Measurements from ENCODE around the gene FGF14.

FGF14 gene

GRCh38 chr13:101916108-101916774 is 485.6 kb downstream of the FGF14 start:
- peak; percentile 25 for DNase-seq

GRCh38 chr13:101915755-101916107 is 486.1 kb downstream of the FGF14 start:
- DNase-seq: no peak

- no peak for DNase-seq
These were observed 486.5 kb downstream of the FGF14 start for GRCh38 chr13:101915331-101915730.

GRCh38 chr13:101911752-101912151 is 490.1 kb downstream of the FGF14 start:
- no peak for DNase-seq

GRCh38 chr13:101903890-101904289 is 498.0 kb downstream of the FGF14 start:
- no peak for DNase-seq

GRCh38 chr13:101898676-101899075 is 503.2 kb downstream of the FGF14 start:
- DNase-seq: no peak

- DNase-seq: no peak
These were observed 505.3 kb downstream of the FGF14 start for GRCh38 chr13:101896541-101896940.

- no peak for DNase-seq
These were observed 508.8 kb downstream of the FGF14 start for GRCh38 chr13:101893021-101893420.

- no peak for DNase-seq
These were observed 509.6 kb downstream of the FGF14 start for GRCh38 chr13:101892296-101892695.

GRCh38 chr13:101881593-101881992 is 520.3 kb downstream of the FGF14 start:
- DNase-seq: no peak

- DNase-seq: no peak
These were observed 521.3 kb downstream of the FGF14 start for GRCh38 chr13:101880581-101880980.

GRCh38 chr13:101876951-101877350 is 524.9 kb downstream of the FGF14 start:
- DNase-seq: no peak

GRCh38 chr13:101875717-101876393 is 526.0 kb downstream of the FGF14 start:
- peak; percentile 99 for DNase-seq

GRCh38 chr13:101875091-101875490 is 526.8 kb downstream of the FGF14 start:
- DNase-seq: no peak

- no peak for DNase-seq
These were observed 532.3 kb downstream of the FGF14 start for GRCh38 chr13:101869553-101869952.

GRCh38 chr13:101868585-101869469 is 533.0 kb downstream of the FGF14 start:
- DNase-seq: peak; percentile 28

- DNase-seq: no peak
These were observed 534.8 kb downstream of the FGF14 start for GRCh38 chr13:101866889-101867581.

- no peak for DNase-seq
These were observed 543.0 kb downstream of the FGF14 start for GRCh38 chr13:101858860-101859259.

- DNase-seq: no peak
These were observed 555.1 kb downstream of the FGF14 start for GRCh38 chr13:101846701-101847100.

- DNase-seq: no peak
These were observed 555.6 kb downstream of the FGF14 start for GRCh38 chr13:101846249-101846648.

GRCh38 chr13:101845245-101846020 is 556.4 kb downstream of the FGF14 start:
- DNase-seq: no peak

- DNase-seq: no peak
These were observed 560.1 kb downstream of the FGF14 start for GRCh38 chr13:101841698-101842097.

Data from NCI-H526 treated with DMSO at 0.1 percent for 48 hours (cell line).